ENCODE measurements around the gene VEZT. TPM values are rescaled to one million over a fixed set of nuclear protein-coding genes. Genes with fewer than 3 reads are reported as not detected.

Gene VEZT
- total RNA-seq, 1 experiment from 2014 or later, result 149 TPM

- H3K4me3 Mint-ChIP-seq (ENCODE audit: low read depth, unreplicated experiment), result peak overlapping the region; percentile 77
- H3K9me3 Mint-ChIP-seq (ENCODE audit: low read depth, unreplicated experiment), result no peaks in the 10 kb centered on the region
- TF ChIP-seq CTCF (IDR thresholded peaks at IDR 0.05; ENCODE audit: unreplicated experiment), result no peak
- no peaks in the 10 kb centered on the region for H3K27me3 Mint-ChIP-seq (ENCODE audit: unreplicated experiment)
- CTCF ChIA-PET, result interaction anchor here (1.0 to 2.5 kb wide), 4 partner anchors 12 to 118 kb away, joined by 4 to 44 read pairs (median 5); no protein-coding TSS in a partner anchor
- BruUV-seq (replicated peaks), result TSS peak; percentile 34
- peak overlapping the region; percentile 88 for H3K27ac Mint-ChIP-seq (ENCODE audit: unreplicated experiment)
- intact Hi-C loops (cut with micrococcal nuclease; ENCODE audit: unreplicated experiment), result loop anchor here (2.0 to 5.0 kb wide), 3 partner anchors 14 to 119 kb away; no protein-coding TSS in a partner anchor
- H3K4me1 Mint-ChIP-seq (ENCODE audit: low read depth, unreplicated experiment), result peaks cover 9% of the 10 kb centered on the region
- peaks cover 78% of the 10 kb centered on the region for H3K36me3 Mint-ChIP-seq (ENCODE audit: insufficient read depth, unreplicated experiment)
- peak; percentile 50 for DNase-seq
Measured at GRCh38 chr12:95218150-95219133, 835 bp downstream of the VEZT start.

GRCh38 chr12:95220190-95220589 lies 2.6 kb downstream of the VEZT start:
- Mint-ChIP-seq H3K4me1 (ENCODE audit: low read depth, unreplicated experiment) (peaks cover 26% of the 10 kb centered on the region), H3K4me3 (ENCODE audit: low read depth, unreplicated experiment) (peak overlapping the region; percentile 77), H3K27me3 (ENCODE audit: unreplicated experiment) (no peaks in the 10 kb centered on the region), H3K36me3 (ENCODE audit: insufficient read depth, unreplicated experiment) (peaks cover 82% of the 10 kb centered on the region), H3K27ac (ENCODE audit: unreplicated experiment) (peak overlapping the region; percentile 29), H3K9me3 (ENCODE audit: low read depth, unreplicated experiment) (no peaks in the 10 kb centered on the region)
- intact Hi-C loops (cut with micrococcal nuclease; ENCODE audit: unreplicated experiment), result no loop called here
- CTCF ChIA-PET, result interaction anchor here (0.6 kb wide), 2 partner anchors 109 to 300 kb away, joined by 3 read pairs; no protein-coding TSS in a partner anchor
- TF ChIP-seq CTCF (IDR thresholded peaks at IDR 0.05; ENCODE audit: unreplicated experiment), result no peak
- DNase-seq, result no peak
- no TSS peak for BruUV-seq (replicated peaks)

DNA sequence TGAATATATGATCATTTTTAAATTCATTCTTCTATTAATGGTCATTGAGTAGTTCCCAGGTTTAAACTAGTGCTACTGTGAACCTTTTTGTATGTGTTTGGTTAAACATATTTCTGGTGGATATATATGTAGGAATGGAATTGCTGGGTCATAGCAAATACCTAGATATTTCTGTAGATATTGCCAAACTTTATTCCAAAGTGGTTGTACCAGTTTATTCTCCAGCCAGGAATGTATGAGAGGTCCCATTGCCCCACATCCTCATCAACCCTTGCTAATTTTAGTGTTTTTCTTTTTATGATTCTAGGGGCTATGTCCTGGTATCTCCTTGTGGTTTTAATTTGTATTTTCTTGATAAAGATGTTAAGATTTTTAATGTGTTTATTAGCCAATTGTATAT lies 3.1 kb downstream of the VEZT start:
- Mint-ChIP-seq H3K4me3 (ENCODE audit: low read depth, unreplicated experiment) (peak overlapping the region; percentile 77), H3K36me3 (ENCODE audit: insufficient read depth, unreplicated experiment) (peaks cover 82% of the 10 kb centered on the region), H3K27ac (ENCODE audit: unreplicated experiment) (peak overlapping the region; percentile 25), H3K27me3 (ENCODE audit: unreplicated experiment) (no peaks in the 10 kb centered on the region), H3K9me3 (ENCODE audit: low read depth, unreplicated experiment) (no peaks in the 10 kb centered on the region), H3K4me1 (ENCODE audit: low read depth, unreplicated experiment) (peaks cover 26% of the 10 kb centered on the region)
- BruUV-seq (replicated peaks), result no TSS peak
- intact Hi-C loops (cut with micrococcal nuclease; ENCODE audit: unreplicated experiment), result no loop called here
- CTCF ChIA-PET, result interaction anchor here (0.6 kb wide), 2 partner anchors 109 to 300 kb away, joined by 3 read pairs; no protein-coding TSS in a partner anchor
- no peak for DNase-seq
- no peak for TF ChIP-seq CTCF (IDR thresholded peaks at IDR 0.05; ENCODE audit: unreplicated experiment)

GRCh38 chr12:95224202-95225170 lies 6.9 kb downstream of the VEZT start:
- H3K4me1 Mint-ChIP-seq (ENCODE audit: low read depth, unreplicated experiment), result peaks cover 35% of the 10 kb centered on the region
- no peak for DNase-seq
- TF ChIP-seq CTCF (IDR thresholded peaks at IDR 0.05; ENCODE audit: unreplicated experiment), result no peak
- H3K27me3 Mint-ChIP-seq (ENCODE audit: unreplicated experiment), result no peaks in the 10 kb centered on the region
- intact Hi-C loops (cut with micrococcal nuclease; ENCODE audit: unreplicated experiment), result no loop called here
- CTCF ChIA-PET, result interaction anchor here (1.2 kb wide), 1 partner anchor 108 kb away, joined by 4 read pairs; no protein-coding TSS in a partner anchor
- no peaks in the 10 kb centered on the region for H3K9me3 Mint-ChIP-seq (ENCODE audit: low read depth, unreplicated experiment)
- H3K4me3 Mint-ChIP-seq (ENCODE audit: low read depth, unreplicated experiment), result no peak overlapping the region
- H3K36me3 Mint-ChIP-seq (ENCODE audit: insufficient read depth, unreplicated experiment), result peaks cover 46% of the 10 kb centered on the region
- peak overlapping the region; percentile 85 for H3K27ac Mint-ChIP-seq (ENCODE audit: unreplicated experiment)
- no TSS peak for BruUV-seq (replicated peaks)

All from Calu3 (cell line).